HG03139 (cell line): ENCODE results near the gene TRIM17.

ENCODE experiments used
- ATAC-seq: cut with Tn5 transposase; IDR thresholded peaks from one replicate; pipeline ENCODE4 v1.9.1; 2021; ENCODE audit not compliant: unreplicated experiment

The TRIM17 gene

GRCh38 chr1:228358039-228358763 is 58.5 kb downstream of the TRIM17 start:
- no peak for ATAC-seq
